Measurements from ENCODE around the gene NAA16. TPM values are rescaled to one million over a fixed set of nuclear protein-coding genes. Genes with fewer than 3 reads are reported as not detected.

NAA16 gene
- total RNA-seq, 2 donors from 2014 or later, result 28.3 to 36.3 TPM

GRCh38 chr13:41344358-41344757 is 33.3 kb downstream of the NAA16 start:
- H3K36me3 ChIP-seq, result peaks cover 9% of the 10 kb centered on the region
- DNase-seq (ENCODE audit: low spot score) (no peak), ATAC-seq (ENCODE audit: insufficient number of reproducible peaks, low FRiP score, low read depth) (no peak)
- no peaks in the 10 kb centered on the region for H3K27me3 ChIP-seq (replicated peaks; ENCODE audit: insufficient read depth)
- H3K4me1 ChIP-seq (ENCODE audit: control insufficient read depth in 1 of 2, low read depth in 2 of 2), result peaks cover 0 to 6% of the 10 kb centered on the region in 2 donors
- H3K4me3 ChIP-seq, result no peak overlapping the region
- TF ChIP-seq CTCF (IDR thresholded peaks at IDR 0.05), result no peak
- no peaks in the 10 kb centered on the region for H3K9me3 ChIP-seq
- H3K27ac ChIP-seq, result no peak overlapping the region

- no peak for TF ChIP-seq CTCF (IDR thresholded peaks at IDR 0.05)
- Histone ChIP-seq H3K4me3 (no peak overlapping the region), H3K36me3 (peaks cover 9% of the 10 kb centered on the region), H3K9me3 (no peaks in the 10 kb centered on the region), H3K27me3 (replicated peaks; ENCODE audit: insufficient read depth) (no peaks in the 10 kb centered on the region), H3K4me1 (ENCODE audit: control insufficient read depth in 1 of 2, low read depth in 2 of 2) (peaks cover 0 to 6% of the 10 kb centered on the region in 2 donors), H3K27ac (peak overlapping the region in 1 of 2 donors; percentile 30)
- ATAC-seq (ENCODE audit: insufficient number of reproducible peaks, low FRiP score, low read depth) (no peak), DNase-seq (ENCODE audit: low spot score) (no peak)
These were observed 34.3 kb downstream of the NAA16 start for GRCh38 chr13:41345165-41345913.

GRCh38 chr13:41345914-41346589 is 35.0 kb downstream of the NAA16 start:
- DNase-seq (ENCODE audit: low spot score) (no peak), ATAC-seq (ENCODE audit: insufficient number of reproducible peaks, low FRiP score, low read depth) (no peak)
- Histone ChIP-seq H3K4me3 (no peak overlapping the region), H3K4me1 (ENCODE audit: control insufficient read depth in 1 of 2, low read depth in 2 of 2) (peaks cover 0 to 6% of the 10 kb centered on the region in 2 donors), H3K27ac (peak overlapping the region; percentile 3 to 30), H3K36me3 (peaks cover 9% of the 10 kb centered on the region), H3K27me3 (replicated peaks; ENCODE audit: insufficient read depth) (no peaks in the 10 kb centered on the region), H3K9me3 (no peaks in the 10 kb centered on the region)
- no peak for TF ChIP-seq CTCF (IDR thresholded peaks at IDR 0.05)

GRCh38 chr13:41352935-41353840 is 42.1 kb downstream of the NAA16 start:
- peak; percentile 79 for TF ChIP-seq CTCF (IDR thresholded peaks at IDR 0.05)

More at GRCh38 chr13:41352935-41353840, 42.1 kb downstream of the NAA16 start:
- DNase-seq (ENCODE audit: low spot score) (no peak), ATAC-seq (ENCODE audit: insufficient number of reproducible peaks, low FRiP score, low read depth) (no peak)
- H3K27me3 ChIP-seq (replicated peaks; ENCODE audit: insufficient read depth), result no peaks in the 10 kb centered on the region
- H3K9me3 ChIP-seq, result no peaks in the 10 kb centered on the region
- no peaks in the 10 kb centered on the region for H3K36me3 ChIP-seq
- H3K4me3 ChIP-seq, result no peak overlapping the region
- H3K27ac ChIP-seq, result no peak overlapping the region
- peaks cover 0 to 2% of the 10 kb centered on the region in 2 donors for H3K4me1 ChIP-seq (ENCODE audit: control insufficient read depth in 1 of 2, low read depth in 2 of 2)
